Measurements from ENCODE around the gene CDK11B. TPM values are rescaled to one million over a fixed set of nuclear protein-coding genes. Genes with fewer than 3 reads are reported as not detected.
A peak's percentile ranks its signal among the peaks of the same experiment; 100 is the strongest.

Gene CDK11B
- total RNA-seq, 4 donors from 2014 or later, result 12.8 to 23.7 (median 15.0) TPM

- DNase-seq, result no peak
- Histone ChIP-seq H3K27ac (no peak overlapping the region), H3K9me3 (no peaks in the 10 kb centered on the region), H3K4me1 (peaks cover 17 to 19% of the 10 kb centered on the region in 2 donors), H3K36me3 (no peaks in the 10 kb centered on the region), H3K4me3 (replicated peaks in 1 of 3) (no peak overlapping the region), H3K27me3 (no peaks in the 10 kb centered on the region)
- intact Hi-C loops (cut with DNase I), result no loop called here
- TF ChIP-seq CTCF (IDR thresholded peaks at IDR 0.05) (no peak), POLR2A (IDR thresholded peaks at IDR 0.05) (no peak)
- 90 to 91% methylated on average over 23 to 28 of the region's 28 CpGs for WGBS, 2 donors
Measured at GRCh38 chr1:1684031-1684681, 25.4 kb upstream of the CDK11B start.

DNA sequence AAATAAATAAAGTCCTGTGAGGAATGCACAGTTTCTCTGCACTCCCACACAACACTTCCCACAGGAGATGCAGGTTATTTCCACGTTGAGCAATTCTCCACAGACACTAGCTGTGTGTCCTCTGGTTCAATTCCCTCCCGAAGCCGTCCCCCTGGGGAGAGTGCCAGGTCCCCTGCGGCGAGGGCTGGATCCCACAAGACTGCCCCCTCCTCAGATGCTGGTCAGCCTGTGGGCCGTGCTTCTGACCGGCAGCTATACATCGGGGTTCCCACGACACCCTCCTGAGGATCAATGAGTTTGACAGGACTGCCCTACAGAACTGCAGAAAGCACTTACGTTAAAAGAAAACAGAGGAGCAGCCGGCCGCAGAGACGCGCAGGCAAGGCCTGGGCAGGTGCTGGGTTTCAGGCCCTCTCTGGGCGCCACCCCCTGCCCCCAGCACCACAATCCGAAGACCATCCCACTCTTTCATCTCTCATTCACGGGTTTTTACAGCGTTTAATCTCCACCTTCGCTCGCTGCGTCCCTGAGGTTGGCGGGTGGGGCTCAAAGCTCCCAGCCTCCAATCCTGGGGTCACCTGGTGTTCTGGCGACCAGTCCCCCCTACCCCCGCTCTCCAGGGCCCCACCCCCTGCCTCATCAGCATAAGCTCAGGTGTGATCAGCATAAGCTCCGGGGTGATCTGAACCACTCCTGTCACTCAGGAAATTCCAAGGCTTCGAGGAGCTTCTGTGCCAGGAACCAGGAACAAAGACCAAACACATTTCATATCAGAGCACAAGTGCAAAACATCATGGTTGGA lies 24.5 kb upstream of the CDK11B start:
- H3K27me3 ChIP-seq, result no peaks in the 10 kb centered on the region
- peaks cover 23 to 27% of the 10 kb centered on the region in 2 donors for H3K4me1 ChIP-seq
- H3K36me3 ChIP-seq, result no peaks in the 10 kb centered on the region
- DNase-seq, result no peak
- no peak overlapping the region for H3K4me3 ChIP-seq (replicated peaks in 1 of 3)
- WGBS, 2 donors, result 69 to 76% methylated on average over 26 of the region's 26 CpGs
- no peak overlapping the region for H3K27ac ChIP-seq
- H3K9me3 ChIP-seq, result no peaks in the 10 kb centered on the region
- intact Hi-C loops (cut with DNase I), result no loop called here
- no peak for TF ChIP-seq CTCF (IDR thresholded peaks at IDR 0.05)
- no peak for TF ChIP-seq POLR2A (IDR thresholded peaks at IDR 0.05)

DNA sequence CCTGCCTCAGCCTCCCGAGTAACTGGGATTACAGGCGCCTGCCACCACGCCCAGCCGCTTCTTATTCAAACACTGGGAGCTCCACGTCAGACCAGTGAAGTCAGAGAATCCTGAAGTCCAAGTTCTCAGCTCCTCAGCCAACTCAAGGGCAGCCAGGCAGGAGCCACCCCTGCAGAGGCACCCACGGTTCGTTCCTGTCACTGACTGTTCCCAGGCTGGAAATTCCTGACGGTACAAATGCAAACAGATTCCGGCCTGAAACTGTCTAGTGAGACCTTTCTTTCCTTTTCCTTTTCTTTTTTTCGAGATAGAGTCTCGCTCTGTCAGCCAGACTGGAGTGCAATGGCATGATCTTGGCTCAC lies 22.1 kb upstream of the CDK11B start:
- H3K9me3 ChIP-seq, result no peaks in the 10 kb centered on the region
- H3K4me3 ChIP-seq (replicated peaks in 1 of 3), result no peak overlapping the region
- peaks cover 22 to 30% of the 10 kb centered on the region in 2 donors for H3K4me1 ChIP-seq
- no peaks in the 10 kb centered on the region for H3K36me3 ChIP-seq
- peak; percentile 73 to 80 for DNase-seq
- no peaks in the 10 kb centered on the region for H3K27me3 ChIP-seq
- TF ChIP-seq POLR2A (IDR thresholded peaks at IDR 0.05), result peak in 1 of 2 donors; percentile 26
- TF ChIP-seq CTCF (IDR thresholded peaks at IDR 0.05), result no peak
- intact Hi-C loops (cut with DNase I), result no loop called here
- WGBS, 2 donors, result 44 to 50% methylated on average over 11 of the region's 11 CpGs
- H3K27ac ChIP-seq, result peak overlapping the region; percentile 16 to 73 (median 57)

DNA sequence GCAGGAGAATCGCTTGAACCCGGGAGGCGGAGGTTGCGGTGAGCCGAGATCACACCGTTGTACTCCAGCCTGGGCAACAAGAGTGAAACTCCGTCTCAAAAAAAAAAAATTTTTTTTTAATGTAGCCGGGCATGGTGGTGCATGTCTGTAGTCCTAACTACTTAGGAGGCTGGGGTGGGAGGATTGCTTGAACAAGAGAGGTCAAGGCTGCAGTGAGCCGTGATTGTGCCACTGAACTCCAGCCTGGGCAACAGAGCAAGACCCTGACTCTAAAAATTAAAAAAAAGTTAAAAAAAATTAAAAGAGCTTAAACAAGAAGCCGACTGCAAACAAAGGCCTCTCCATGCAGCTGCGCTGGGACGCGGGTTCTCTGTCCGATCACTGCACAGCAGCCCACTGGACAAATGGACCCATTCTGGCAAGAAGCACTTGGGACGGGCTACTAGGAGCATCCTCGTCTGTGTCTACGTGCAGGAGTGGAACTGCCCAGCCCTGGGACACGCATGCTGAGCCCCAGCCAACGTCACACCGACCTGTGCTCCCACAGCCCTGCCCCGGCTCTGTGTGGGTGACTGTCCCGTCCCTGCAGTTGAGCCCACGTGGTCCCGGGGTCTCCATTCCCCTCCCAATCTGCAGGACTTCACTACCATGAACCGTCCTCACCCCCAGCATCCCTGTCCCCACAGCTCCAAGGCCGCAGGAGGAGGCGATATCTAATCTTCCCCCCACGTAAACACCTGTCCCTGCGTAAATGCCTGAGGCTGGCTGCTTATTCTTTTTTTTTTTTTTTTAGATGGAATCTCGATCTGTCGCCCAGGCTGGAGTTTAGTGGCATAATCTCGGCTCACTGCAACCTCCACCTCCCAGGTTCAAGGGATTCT lies 21.5 kb upstream of the CDK11B start:
- Histone ChIP-seq H3K27me3 (no peaks in the 10 kb centered on the region), H3K4me1 (peaks cover 22 to 30% of the 10 kb centered on the region in 2 donors), H3K9me3 (no peaks in the 10 kb centered on the region), H3K36me3 (no peaks in the 10 kb centered on the region), H3K4me3 (replicated peaks in 1 of 3) (no peak overlapping the region), H3K27ac (peak overlapping the region; percentile 16 to 73 (median 57))
- WGBS, 2 donors, result 91 to 92% methylated on average over 32 of the region's 32 CpGs
- TF ChIP-seq CTCF (IDR thresholded peaks at IDR 0.05) (no peak), POLR2A (IDR thresholded peaks at IDR 0.05) (no peak)
- intact Hi-C loops (cut with DNase I), result no loop called here
- DNase-seq, result no peak

Measured in thyroid gland (tissue), 4 donors.